C4-2B (cell line): Measurements from ENCODE around the gene PLBD2.

Experiments
- ZFX ChIP-seq: fragments of 450-650 bp; IDR thresholded peaks from 2 replicates; pipeline ENCODE4 v1.6.1; 2017
- TF ChIP-seq, protein P1 (sequence below): fragments of 450-650 bp; conservative IDR thresholded peaks from 2 replicates; pipeline ENCODE4 v1.5.1; 2017; ENCODE audit warnings: mild to moderate bottlenecking

- TF ChIP-seq, protein P1, sequence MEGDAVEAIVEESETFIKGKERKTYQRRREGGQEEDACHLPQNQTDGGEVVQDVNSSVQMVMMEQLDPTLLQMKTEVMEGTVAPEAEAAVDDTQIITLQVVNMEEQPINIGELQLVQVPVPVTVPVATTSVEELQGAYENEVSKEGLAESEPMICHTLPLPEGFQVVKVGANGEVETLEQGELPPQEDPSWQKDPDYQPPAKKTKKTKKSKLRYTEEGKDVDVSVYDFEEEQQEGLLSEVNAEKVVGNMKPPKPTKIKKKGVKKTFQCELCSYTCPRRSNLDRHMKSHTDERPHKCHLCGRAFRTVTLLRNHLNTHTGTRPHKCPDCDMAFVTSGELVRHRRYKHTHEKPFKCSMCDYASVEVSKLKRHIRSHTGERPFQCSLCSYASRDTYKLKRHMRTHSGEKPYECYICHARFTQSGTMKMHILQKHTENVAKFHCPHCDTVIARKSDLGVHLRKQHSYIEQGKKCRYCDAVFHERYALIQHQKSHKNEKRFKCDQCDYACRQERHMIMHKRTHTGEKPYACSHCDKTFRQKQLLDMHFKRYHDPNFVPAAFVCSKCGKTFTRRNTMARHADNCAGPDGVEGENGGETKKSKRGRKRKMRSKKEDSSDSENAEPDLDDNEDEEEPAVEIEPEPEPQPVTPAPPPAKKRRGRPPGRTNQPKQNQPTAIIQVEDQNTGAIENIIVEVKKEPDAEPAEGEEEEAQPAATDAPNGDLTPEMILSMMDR: no peak
- no peak for TF ChIP-seq ZFX
Observed at GRCh38 chr12:113435367-113435766, 77.0 kb downstream of the PLBD2 start.
